HepG2 (cell line): ENCODE measurements around the gene FMR1. TPM values are rescaled to one million over a fixed set of nuclear protein-coding genes. Genes with fewer than 3 reads are reported as not detected.

Source experiments
- CBX5 ChIP-seq: sonication (generic); formaldehyde crosslinking; IDR thresholded peaks from 2 replicates; pipeline ENCODE4 v1.4.0; 2020; ENCODE audit warnings: missing genetic modification reagents, borderline replicate concordance
- CREM ChIP-seq, 2 experiments: sonication (generic) in 1 of 2; formaldehyde crosslinking in 1 of 2; IDR thresholded peaks; 2 replicates each; pipeline versions ENCODE4 v1.4.0 to v1.6.1; 2016 to 2020; ENCODE audit warnings: antibody characterized with exemption in 1 of 2, mild to moderate bottlenecking in 1 of 2, missing genetic modification reagents in 1 of 2
- ETV5 ChIP-seq: IDR thresholded peaks from 2 replicates; pipeline ENCODE4 v1.6.1; 2018; ENCODE audit warnings: missing biosample characterization, missing genetic modification reagents, inconsistent platforms, borderline replicate concordance
- HNF1A ChIP-seq, 2 experiments: sonication (generic) in 1 of 2; formaldehyde crosslinking in 1 of 2; IDR thresholded peaks; 2 replicates each; pipeline versions ENCODE4 v1.4.0 to v1.6.1; 2016 to 2020; ENCODE audit warnings: borderline replicate concordance in 1 of 2, low read depth in 1 of 2, mild to moderate bottlenecking in 1 of 2, missing genetic modification reagents in 1 of 2
- IRF1 ChIP-seq: sonication (generic); formaldehyde crosslinking; IDR thresholded peaks from 2 replicates; pipeline ENCODE4 v1.4.0; 2020; ENCODE audit warnings: low read depth, mild to moderate bottlenecking, missing genetic modification reagents
- PCBP1 ChIP-seq: fragments of 200-400 bp; formaldehyde crosslinking; IDR thresholded peaks from 2 replicates; pipeline ENCODE4 v1.6.1; 2017; ENCODE audit warnings: mild to moderate bottlenecking, low read depth, low read length, borderline replicate concordance
- REXO4 ChIP-seq: sonication (generic); formaldehyde crosslinking; IDR thresholded peaks from 2 replicates; pipeline ENCODE4 v1.8.0; 2022; ENCODE audit warnings: missing genetic modification reagents, mild to moderate bottlenecking, borderline replicate concordance
- TSC22D2 ChIP-seq: sonication (generic); formaldehyde crosslinking; IDR thresholded peaks from 2 replicates; pipeline ENCODE4 v1.5.1; 2020; ENCODE audit warnings: missing genetic modification reagents, mild to moderate bottlenecking, borderline replicate concordance
- ZC3H4 ChIP-seq: sonication (generic); formaldehyde crosslinking; IDR thresholded peaks from 2 replicates; pipeline ENCODE4 v1.4.0; 2020; ENCODE audit warnings: missing genetic modification reagents, borderline replicate concordance
- ZFY ChIP-seq: sonication (generic); formaldehyde crosslinking; IDR thresholded peaks from 2 replicates; pipeline ENCODE4 v1.4.0; 2020; ENCODE audit warnings: missing genetic modification reagents
- ZNF367 ChIP-seq: sonication (generic); formaldehyde crosslinking; IDR thresholded peaks from 2 replicates; pipeline ENCODE4 v1.4.0; 2020; ENCODE audit warnings: missing genetic modification reagents, borderline replicate concordance
- ZNF570 ChIP-seq: sonication (generic); formaldehyde crosslinking; IDR thresholded peaks from 2 replicates; pipeline ENCODE4 v1.4.0; 2020; ENCODE audit warnings: mild to moderate bottlenecking, missing genetic modification reagents, borderline replicate concordance
- ZNF747 ChIP-seq: sonication (generic); formaldehyde crosslinking; IDR thresholded peaks from 2 replicates; pipeline ENCODE4 v1.8.1; 2023; ENCODE audit warnings: missing genetic modification reagents, mild to moderate bottlenecking, borderline replicate concordance
- ZNF782 ChIP-seq: sonication (generic); formaldehyde crosslinking; IDR thresholded peaks from 2 replicates; pipeline ENCODE4 v1.4.0; 2020; ENCODE audit warnings: missing genetic modification reagents, mild to moderate bottlenecking, borderline replicate concordance
- ZNF878 ChIP-seq: sonication (generic); formaldehyde crosslinking; IDR thresholded peaks from 2 replicates; pipeline ENCODE4 v1.8.1; 2023; ENCODE audit warnings: mild to moderate bottlenecking, missing genetic modification reagents, moderate library complexity
- polyA plus RNA-seq, 8 experiments: library from polyadenylated mRNA; depleted of rRNA in 3 of 8; stranded (reverse) in 7 of 8; unstranded in 1 of 8; fragments of >200 nt; fragmentation: Illumina TruSeq in 4 of 8; extraction: Trizol in 4 of 8; gene quantifications; 2 replicates each; pipeline versions ENCODE4 v1.2.1 to v1.2.3, GENCODE V29; 2011 to 2016; ENCODE audit warnings: low read depth in 4 of 8, missing spikeins in 1 of 8, mixed read lengths in 1 of 8; ENCODE audit not compliant: insufficient read depth in 1 of 8
- total RNA-seq, 5 experiments: library from RNA; depleted of rRNA; stranded (reverse); fragments of >200 nt; fragmentation: Illumina TruSeq; extraction: Trizol; gene quantifications; 2 replicates each; pipeline ENCODE4 v1.2.3, GENCODE V29; 2016; ENCODE audit warnings: low read depth in 1 of 5
- TF ChIP-seq, protein P1 (sequence below): sonication (generic); formaldehyde crosslinking; IDR thresholded peaks from 2 replicates; pipeline ENCODE4 v1.5.0; 2020; ENCODE audit warnings: missing genetic modification reagents
- TF ChIP-seq, protein P2 (sequence below): sonication (generic); formaldehyde crosslinking; IDR thresholded peaks from 2 replicates; pipeline ENCODE4 v1.5.0; 2020; ENCODE audit warnings: missing genetic modification reagents
- TF ChIP-seq, protein P3 (sequence below): sonication (generic); formaldehyde crosslinking; IDR thresholded peaks from 2 replicates; pipeline ENCODE4 v1.5.0; 2020; ENCODE audit warnings: missing genetic modification reagents
- TF ChIP-seq, protein P4 (sequence below): sonication (generic); formaldehyde crosslinking; IDR thresholded peaks from 2 replicates; pipeline ENCODE4 v1.4.0; 2020; ENCODE audit warnings: missing genetic modification reagents

The FMR1 gene
- total and polyA plus RNA-seq, 2 of the 13 experiments (the other 11 are each of a cell fraction or from before 2014, with no cell fraction given): 27.8 to 49.6 TPM

DNA sequence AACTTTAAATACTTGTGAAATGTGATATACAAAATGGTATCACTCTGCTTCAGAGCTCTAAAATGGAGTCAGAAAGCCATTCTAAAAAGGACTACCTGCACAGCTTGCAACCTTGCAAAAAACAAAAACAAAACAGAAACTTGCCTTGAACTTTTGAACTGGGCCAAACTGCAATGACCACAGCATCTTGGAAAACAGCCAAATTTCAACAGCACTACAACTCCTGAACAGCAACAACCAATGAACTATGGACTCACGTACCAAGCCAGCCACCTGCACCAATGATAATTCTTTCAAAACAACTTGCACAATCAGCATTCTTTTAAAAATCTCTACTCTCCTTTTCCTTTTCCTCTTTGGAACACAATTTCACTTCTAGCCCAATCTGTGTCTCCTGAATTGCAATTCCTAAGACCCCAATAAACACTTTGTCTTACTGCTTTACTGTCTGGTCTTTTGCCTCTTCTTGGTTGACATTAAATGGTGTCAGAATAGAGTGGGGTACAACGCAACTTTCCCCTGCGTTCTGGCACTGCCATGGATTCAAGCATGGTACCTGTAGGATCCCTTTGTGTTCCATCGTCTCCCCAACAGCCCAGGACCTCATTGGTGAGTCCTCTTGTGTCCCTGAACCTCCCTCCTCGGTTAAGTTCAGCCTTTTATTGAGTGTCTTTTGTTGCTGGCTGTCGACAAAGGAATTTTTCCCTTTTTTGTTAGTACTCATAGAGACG lies 35.7 kb upstream of the FMR1 start (continued):
- no peak for TF ChIP-seq ZNF570 (CRISPR knock-in tag)
- TF ChIP-seq, protein P1, sequence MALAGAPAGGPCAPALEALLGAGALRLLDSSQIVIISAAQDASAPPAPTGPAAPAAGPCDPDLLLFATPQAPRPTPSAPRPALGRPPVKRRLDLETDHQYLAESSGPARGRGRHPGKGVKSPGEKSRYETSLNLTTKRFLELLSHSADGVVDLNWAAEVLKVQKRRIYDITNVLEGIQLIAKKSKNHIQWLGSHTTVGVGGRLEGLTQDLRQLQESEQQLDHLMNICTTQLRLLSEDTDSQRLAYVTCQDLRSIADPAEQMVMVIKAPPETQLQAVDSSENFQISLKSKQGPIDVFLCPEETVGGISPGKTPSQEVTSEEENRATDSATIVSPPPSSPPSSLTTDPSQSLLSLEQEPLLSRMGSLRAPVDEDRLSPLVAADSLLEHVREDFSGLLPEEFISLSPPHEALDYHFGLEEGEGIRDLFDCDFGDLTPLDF (CRISPR knock-in tag): no peak
- TF ChIP-seq ZNF878 (CRISPR knock-in tag): no peak
- TF ChIP-seq, protein P2, sequence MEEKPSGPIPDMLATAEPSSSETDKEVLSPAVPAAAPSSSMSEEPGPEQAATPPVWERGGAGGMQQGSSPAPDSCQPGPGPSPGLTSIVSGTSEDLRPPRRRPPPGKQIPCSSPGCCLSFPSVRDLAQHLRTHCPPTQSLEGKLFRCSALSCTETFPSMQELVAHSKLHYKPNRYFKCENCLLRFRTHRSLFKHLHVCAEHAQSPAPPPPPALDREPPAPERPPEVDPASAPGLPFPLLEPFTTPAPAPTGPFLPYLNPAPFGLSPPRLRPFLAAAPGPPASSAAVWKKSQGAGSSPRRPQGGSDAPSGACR: no peak
- TF ChIP-seq TSC22D2 (CRISPR knock-in tag): no peak
- TF ChIP-seq, protein P3, sequence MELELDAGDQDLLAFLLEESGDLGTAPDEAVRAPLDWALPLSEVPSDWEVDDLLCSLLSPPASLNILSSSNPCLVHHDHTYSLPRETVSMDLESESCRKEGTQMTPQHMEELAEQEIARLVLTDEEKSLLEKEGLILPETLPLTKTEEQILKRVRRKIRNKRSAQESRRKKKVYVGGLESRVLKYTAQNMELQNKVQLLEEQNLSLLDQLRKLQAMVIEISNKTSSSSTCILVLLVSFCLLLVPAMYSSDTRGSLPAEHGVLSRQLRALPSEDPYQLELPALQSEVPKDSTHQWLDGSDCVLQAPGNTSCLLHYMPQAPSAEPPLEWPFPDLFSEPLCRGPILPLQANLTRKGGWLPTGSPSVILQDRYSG (CRISPR knock-in tag): no peak
- peak; percentile 44 for TF ChIP-seq CREM (IDR thresholded peaks at IDR 0.05)
- TF ChIP-seq CREM (CRISPR knock-in tag; IDR thresholded peaks at IDR 0.05): no peak
- TF ChIP-seq, protein P4, sequence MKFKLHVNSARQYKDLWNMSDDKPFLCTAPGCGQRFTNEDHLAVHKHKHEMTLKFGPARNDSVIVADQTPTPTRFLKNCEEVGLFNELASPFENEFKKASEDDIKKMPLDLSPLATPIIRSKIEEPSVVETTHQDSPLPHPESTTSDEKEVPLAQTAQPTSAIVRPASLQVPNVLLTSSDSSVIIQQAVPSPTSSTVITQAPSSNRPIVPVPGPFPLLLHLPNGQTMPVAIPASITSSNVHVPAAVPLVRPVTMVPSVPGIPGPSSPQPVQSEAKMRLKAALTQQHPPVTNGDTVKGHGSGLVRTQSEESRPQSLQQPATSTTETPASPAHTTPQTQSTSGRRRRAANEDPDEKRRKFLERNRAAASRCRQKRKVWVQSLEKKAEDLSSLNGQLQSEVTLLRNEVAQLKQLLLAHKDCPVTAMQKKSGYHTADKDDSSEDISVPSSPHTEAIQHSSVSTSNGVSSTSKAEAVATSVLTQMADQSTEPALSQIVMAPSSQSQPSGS (CRISPR knock-in tag): no peak
- TF ChIP-seq PCBP1: no peak
- no peak for TF ChIP-seq ZNF782 (CRISPR knock-in tag)
- no peak for TF ChIP-seq HNF1A (IDR thresholded peaks at IDR 0.05; ENCODE audit: low read depth)
- TF ChIP-seq HNF1A (CRISPR knock-in tag; IDR thresholded peaks at IDR 0.05; ENCODE audit: borderline replicate concordance): no peak; the same call in 1 of the 2 replicates
- TF ChIP-seq IRF1: no peak
- no peak for TF ChIP-seq CBX5
- no peak for TF ChIP-seq ETV5 (CRISPR knock-in tag)
- no peak for TF ChIP-seq REXO4 (CRISPR knock-in tag)
- TF ChIP-seq ZFY (CRISPR knock-in tag): no peak
- TF ChIP-seq ZC3H4 (CRISPR knock-in tag): no peak
- TF ChIP-seq ZNF367 (CRISPR knock-in tag): no peak
- no peak for TF ChIP-seq ZNF747 (CRISPR knock-in tag)
